Colonic mucosa (tissue), 4 donors: ENCODE data around the gene BCAS3. TPM values are rescaled to one million over a fixed set of nuclear protein-coding genes. Genes with fewer than 3 reads are reported as not detected.
"Not testable (repeated sequence)": the region's sequence is repeated elsewhere in the genome, so short reads cannot be mapped to it uniquely, and the experiment has no call there.

Experiments
- DNase-seq: peaks from one replicate; pipeline ENCODE4 v3.0.0-alpha.2; 2020
- H3K27ac ChIP-seq: fragments of 200-600 bp; one replicate; pipeline ENCODE4 v1.8.0; 2021
- H3K27me3 ChIP-seq: fragments of 200-600 bp; one replicate; pipeline ENCODE4 v1.8.0; 2021
- H3K36me3 ChIP-seq: fragments of 200-600 bp; one replicate; pipeline ENCODE4 v1.8.0; 2021
- H3K4me1 ChIP-seq: fragments of 200-600 bp; one replicate; pipeline ENCODE4 v1.8.0; 2021; ENCODE audit warnings: mild to moderate bottlenecking
- H3K4me3 ChIP-seq: fragments of 200-600 bp; one replicate; pipeline ENCODE4 v1.8.0; 2021
- H3K9ac ChIP-seq, 2 donors: one replicate each; pipeline ENCODE4 v1.7.0; 2013; ENCODE audit warnings: control low read depth in 2 of 2, low read depth in 2 of 2, low read length in 2 of 2
- H3K9me3 ChIP-seq: fragments of 200-600 bp; one replicate; pipeline ENCODE4 v1.8.0; 2021
- intact Hi-C: fragments of 100-400 bp; cut with DNase I; formaldehyde crosslinking; loops from one replicate; pipeline ENCODE4 v1.14.1; 2022
- total RNA-seq, 2 donors: library from RNA; stranded (reverse); fragmentation: NEBNext Ultra II Directional in 1 of 2; extraction: Animal tissue kit (Norgen Biotek cat#: 25700) in 1 of 2; gene quantifications; one replicate each; pipeline ENCODE4 v1.2.1, GENCODE V29; 2021
- TF ChIP-seq, protein P1 (sequence below): fragments of 200-600 bp; IDR thresholded peaks from one replicate; pipeline ENCODE4 v1.8.0; 2022; ENCODE audit warnings: antibody characterized with exemption, mild to moderate bottlenecking
- donor health status: healthy.
- donor health status: DM: no; HTN: no; CAD: no.
- donor health status: DM: no; HTN: no; CAD: no.

Gene BCAS3
- total RNA-seq, 2 donors from 2014 or later, result 11.0 to 17.8 TPM

DNA sequence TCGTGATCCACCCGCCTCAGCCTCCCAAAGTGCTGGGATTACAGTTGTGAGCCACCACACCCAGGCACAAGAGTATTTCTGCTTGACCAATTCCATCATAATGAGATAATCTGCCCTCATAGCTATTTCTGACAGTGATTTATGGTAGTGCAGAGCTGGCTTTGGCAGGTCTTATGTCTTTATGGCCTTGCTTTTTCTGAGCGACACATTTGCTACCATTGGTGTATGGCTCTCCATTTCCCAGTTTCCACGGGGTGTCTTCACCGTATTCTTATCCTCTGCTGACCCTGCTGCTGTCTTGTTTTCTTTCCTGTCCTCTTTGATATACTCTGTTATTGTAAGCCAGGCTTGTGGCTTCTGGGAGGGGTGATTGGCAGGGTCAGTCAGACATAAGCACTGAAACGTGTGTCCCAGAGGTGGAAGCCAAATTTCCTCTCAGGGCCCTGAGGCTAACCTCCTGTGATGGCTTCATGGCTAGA is 560.8 kb downstream of the BCAS3 start:
- H3K9ac ChIP-seq, result no peak overlapping the region
- no peaks in the 10 kb centered on the region for H3K27me3 ChIP-seq
- H3K9me3 ChIP-seq, result no peaks in the 10 kb centered on the region
- H3K4me1 ChIP-seq, result no peaks in the 10 kb centered on the region
- intact Hi-C loops, result no loop called here
- no peaks in the 10 kb centered on the region for H3K36me3 ChIP-seq
- DNase-seq, result no peak
- H3K27ac ChIP-seq, result no peak overlapping the region
- TF ChIP-seq, protein P1, sequence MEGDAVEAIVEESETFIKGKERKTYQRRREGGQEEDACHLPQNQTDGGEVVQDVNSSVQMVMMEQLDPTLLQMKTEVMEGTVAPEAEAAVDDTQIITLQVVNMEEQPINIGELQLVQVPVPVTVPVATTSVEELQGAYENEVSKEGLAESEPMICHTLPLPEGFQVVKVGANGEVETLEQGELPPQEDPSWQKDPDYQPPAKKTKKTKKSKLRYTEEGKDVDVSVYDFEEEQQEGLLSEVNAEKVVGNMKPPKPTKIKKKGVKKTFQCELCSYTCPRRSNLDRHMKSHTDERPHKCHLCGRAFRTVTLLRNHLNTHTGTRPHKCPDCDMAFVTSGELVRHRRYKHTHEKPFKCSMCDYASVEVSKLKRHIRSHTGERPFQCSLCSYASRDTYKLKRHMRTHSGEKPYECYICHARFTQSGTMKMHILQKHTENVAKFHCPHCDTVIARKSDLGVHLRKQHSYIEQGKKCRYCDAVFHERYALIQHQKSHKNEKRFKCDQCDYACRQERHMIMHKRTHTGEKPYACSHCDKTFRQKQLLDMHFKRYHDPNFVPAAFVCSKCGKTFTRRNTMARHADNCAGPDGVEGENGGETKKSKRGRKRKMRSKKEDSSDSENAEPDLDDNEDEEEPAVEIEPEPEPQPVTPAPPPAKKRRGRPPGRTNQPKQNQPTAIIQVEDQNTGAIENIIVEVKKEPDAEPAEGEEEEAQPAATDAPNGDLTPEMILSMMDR, result no peak
- no peak overlapping the region for H3K4me3 ChIP-seq

GRCh38 chr17:61239327-61239726 is 561.7 kb downstream of the BCAS3 start:
- no peak for DNase-seq
- Histone ChIP-seq H3K4me3 (no peak overlapping the region), H3K27ac (no peak overlapping the region), H3K4me1 (no peaks in the 10 kb centered on the region), H3K36me3 (no peaks in the 10 kb centered on the region), H3K27me3 (no peaks in the 10 kb centered on the region), H3K9ac (no peak overlapping the region), H3K9me3 (no peaks in the 10 kb centered on the region)
- intact Hi-C loops, result no loop called here
- TF ChIP-seq, protein P1, result no peak

DNA sequence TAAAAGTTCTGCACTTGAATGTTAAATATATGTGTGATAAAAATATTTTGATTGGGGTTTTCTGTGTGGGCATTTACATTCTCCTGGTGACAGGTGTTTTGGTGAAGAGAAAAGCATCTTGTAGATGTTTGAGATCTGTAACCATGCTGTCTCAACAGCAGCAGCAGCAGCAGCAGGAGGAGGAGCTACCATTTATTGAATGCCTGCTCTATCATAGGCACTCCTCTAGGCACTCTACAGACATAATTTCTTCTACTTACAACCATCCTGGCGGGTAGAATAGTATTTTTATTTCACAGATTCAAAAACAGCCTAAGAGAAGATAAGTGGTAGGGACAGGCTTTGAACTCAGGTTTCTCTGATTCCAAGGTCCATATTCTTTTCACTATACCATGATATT is 562.3 kb downstream of the BCAS3 start:
- no peak overlapping the region for H3K9ac ChIP-seq
- no peak overlapping the region for H3K4me3 ChIP-seq
- TF ChIP-seq, protein P1, result no peak
- H3K27me3 ChIP-seq, result no peaks in the 10 kb centered on the region
- no peak for DNase-seq
- no peaks in the 10 kb centered on the region for H3K9me3 ChIP-seq
- intact Hi-C loops, result no loop called here
- no peaks in the 10 kb centered on the region for H3K4me1 ChIP-seq
- no peak overlapping the region for H3K27ac ChIP-seq
- no peaks in the 10 kb centered on the region for H3K36me3 ChIP-seq

- H3K27ac ChIP-seq, result no peak overlapping the region
- no peaks in the 10 kb centered on the region for H3K4me1 ChIP-seq
- TF ChIP-seq, protein P1, result no peak
- H3K9me3 ChIP-seq, result no peaks in the 10 kb centered on the region
- H3K9ac ChIP-seq, result no peak overlapping the region
- DNase-seq, result no peak
- intact Hi-C loops, result no loop called here
- H3K27me3 ChIP-seq, result no peaks in the 10 kb centered on the region
- H3K36me3 ChIP-seq, result no peaks in the 10 kb centered on the region
- H3K4me3 ChIP-seq, result no peak overlapping the region
Observed at GRCh38 chr17:61240851-61241468, 563.3 kb downstream of the BCAS3 start.

DNA sequence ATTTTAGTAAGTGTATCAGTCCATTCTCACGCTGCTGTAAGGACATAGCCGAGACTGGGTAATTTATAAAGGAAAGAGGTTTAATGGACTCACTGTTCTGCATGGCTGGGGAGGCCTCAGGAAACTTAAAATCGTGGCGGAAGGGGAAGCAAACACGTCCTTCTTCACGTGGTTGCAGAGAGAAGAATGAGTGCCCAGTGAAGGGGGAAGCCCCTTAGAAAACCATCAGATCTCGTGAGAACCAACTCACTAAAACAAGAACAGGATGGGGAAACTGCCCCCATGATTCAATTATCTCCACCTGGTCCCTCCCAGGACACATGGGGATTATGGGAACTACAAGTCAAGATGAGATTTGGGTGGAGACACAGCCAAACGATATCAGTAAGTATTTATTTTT is 567.3 kb downstream of the BCAS3 start:
- H3K9me3 ChIP-seq, H3K9ac ChIP-seq, DNase-seq, H3K27me3 ChIP-seq, H3K36me3 ChIP-seq, intact Hi-C loops, H3K4me3 ChIP-seq, H3K4me1 ChIP-seq, H3K27ac ChIP-seq: not testable (repeated sequence)

GRCh38 chr17:61245706-61246135 is 568.1 kb downstream of the BCAS3 start:
- TF ChIP-seq, protein P1, result no peak
- no peaks in the 10 kb centered on the region for H3K27me3 ChIP-seq
- no peaks in the 10 kb centered on the region for H3K4me1 ChIP-seq
- H3K4me3 ChIP-seq, result no peak overlapping the region
- no peak overlapping the region for H3K27ac ChIP-seq
- no peak for DNase-seq
- intact Hi-C loops, result no loop called here
- H3K9ac ChIP-seq, result no peak overlapping the region
- no peaks in the 10 kb centered on the region for H3K36me3 ChIP-seq
- no peaks in the 10 kb centered on the region for H3K9me3 ChIP-seq
